Body of pancreas (tissue), 4 donors: ENCODE measurements around the gene CADM1.

Experiments
- CTCF ChIP-seq, 7 experiments: fragments of 450-650 bp in 4 of 7; fragments of 200-600 bp in 3 of 7; sonication (generic) in 3 of 7; IDR thresholded peaks; one replicate each; pipeline ENCODE4 v1.5.1; 2016 to 2019; ENCODE audit warnings: antibody characterized with exemption in 7 of 7
- POLR2A ChIP-seq, 3 donors: fragments of 450-650 bp; IDR thresholded peaks; one replicate each; pipeline ENCODE4 v1.6.1; 2016; ENCODE audit warnings: antibody characterized with exemption in 3 of 3, mild to moderate bottlenecking in 2 of 3

GRCh38 chr11:115437902-115438575, 66.2 kb downstream of the CADM1 start:
- TF ChIP-seq CTCF (IDR thresholded peaks at IDR 0.05) (no peak), POLR2A (IDR thresholded peaks at IDR 0.05) (no peak)
